A673 (cell line): ENCODE measurements around the gene GPC6. TPM values are rescaled to one million over a fixed set of nuclear protein-coding genes. Genes with fewer than 3 reads are reported as not detected.

Source experiments
- BruUV-seq: library from RNA; stranded (reverse); fragments of 400-500 nt; replicated peaks from 2 replicates; lab custom pipeline; 2021; lab: Mats Ljungman, UMichigan
- CTCF ChIA-PET: fragments of 300-600 bp; sonication (Branson Sonifier 250); formaldehyde crosslinking; loops from one replicate; lab custom pipeline; 2022; ENCODE audit warnings: antibody characterized with exemption; lab: Charles Lee
- POLR2A ChIA-PET: fragments of 300-600 bp; sonication (Branson Sonifier 250); formaldehyde crosslinking; loops from one replicate; lab custom pipeline; 2022; ENCODE audit warnings: antibody characterized with exemption; ENCODE audit not compliant: low non-redundant PET; lab: Charles Lee
- DNase-seq: peaks from one replicate; pipeline ENCODE4 v3.0.0-alpha.2; 2015; ENCODE audit warnings: low spot score
- H3K27ac ChIP-seq: fragments of 200-600 bp; sonication (generic); 2 replicates; pipeline ENCODE4 v1.5.1; 2016; ENCODE audit warnings: mixed run types, low read depth, mild to moderate bottlenecking, mixed read lengths, antibody characterized with exemption, low read length; ENCODE audit not compliant: poor library complexity, severe bottlenecking
- H3K27me3 ChIP-seq: fragments of 200-600 bp; sonication (generic); replicated peaks from 2 replicates; pipeline ENCODE4 v1.6.1; 2017; ENCODE audit warnings: mixed run types, low read depth, mild to moderate bottlenecking, mixed read lengths, antibody characterized with exemption, low read length; ENCODE audit not compliant: insufficient read depth, poor library complexity
- H3K36me3 ChIP-seq: fragments of 200-600 bp; sonication (generic); 2 replicates; pipeline ENCODE4 v1.6.1; 2016; ENCODE audit warnings: mixed run types, mild to moderate bottlenecking, mixed read lengths, antibody characterized with exemption, low read length; ENCODE audit not compliant: insufficient read depth, poor library complexity, severe bottlenecking
- H3K4me1 ChIP-seq: fragments of 200-600 bp; sonication (generic); 2 replicates; pipeline ENCODE4 v1.6.1; 2017; ENCODE audit warnings: mixed run types, mild to moderate bottlenecking, mixed read lengths, antibody characterized with exemption, low read length; ENCODE audit not compliant: insufficient read depth, poor library complexity, severe bottlenecking
- H3K4me3 ChIP-seq: fragments of 200-600 bp; sonication (generic); 2 replicates; pipeline ENCODE4 v1.5.1; 2016; ENCODE audit warnings: low read depth, mixed run types, mild to moderate bottlenecking, mixed read lengths, low read length; ENCODE audit not compliant: poor library complexity, severe bottlenecking
- H3K9me3 ChIP-seq: fragments of 200-600 bp; sonication (generic); 2 replicates; pipeline ENCODE4 v1.6.1; 2016; ENCODE audit warnings: mixed run types, low read depth, mild to moderate bottlenecking, mixed read lengths, antibody characterized with exemption, low read length; ENCODE audit not compliant: poor library complexity, severe bottlenecking
- CTCF ChIP-seq: fragments of 300-800, 200-600 bp; sonication (generic); conservative IDR thresholded peaks from 2 replicates; pipeline ENCODE4 v1.5.1; 2017; ENCODE audit warnings: low read depth, mild to moderate bottlenecking, antibody characterized with exemption, low read length, moderate library complexity, mixed read lengths
- EZH2 ChIP-seq: fragments of 200-600 bp; sonication (generic); IDR thresholded peaks from 2 replicates; pipeline ENCODE4 v1.6.1; 2017; ENCODE audit warnings: borderline replicate concordance, low read depth, mild to moderate bottlenecking, mixed read lengths, antibody characterized with exemption, low read length; ENCODE audit not compliant: poor library complexity, severe bottlenecking
- intact Hi-C: fragments of 100-400 bp; cut with micrococcal nuclease; formaldehyde crosslinking; loops from one replicate; pipeline ENCODE4 v1.10.0; 2022; ENCODE audit not compliant: unreplicated experiment
- total RNA-seq: library from RNA; stranded (reverse); gene quantifications from 2 replicates; pipeline ENCODE4 v1.2.3, GENCODE V29; 2021

The GPC6 gene
- total RNA-seq, 1 experiment from 2014 or later: 23.3 TPM

GRCh38 chr13:93467175-93467574 lies 240.6 kb downstream of the GPC6 start:
- ChIA-PET POLR2A (no interaction called here), CTCF (no interaction called here)
- Histone ChIP-seq H3K4me3 (no peak overlapping the region), H3K4me1 (no peaks in the 10 kb centered on the region), H3K27me3 (no peaks in the 10 kb centered on the region), H3K36me3 (no peaks in the 10 kb centered on the region), H3K27ac (no peak overlapping the region), H3K9me3 (peaks cover 12% of the 10 kb centered on the region)
- intact Hi-C loops: no loop called here
- no peak for TF ChIP-seq CTCF
- no peak for DNase-seq
- BruUV-seq: no TSS peak

GRCh38 chr13:93468433-93468832 lies 241.8 kb downstream of the GPC6 start:
- no TSS peak for BruUV-seq
- no peak for DNase-seq
- Histone ChIP-seq H3K27ac (no peak overlapping the region), H3K36me3 (no peaks in the 10 kb centered on the region), H3K27me3 (no peaks in the 10 kb centered on the region), H3K9me3 (peaks cover 12% of the 10 kb centered on the region), H3K4me3 (no peak overlapping the region), H3K4me1 (no peaks in the 10 kb centered on the region)
- intact Hi-C loops: no loop called here
- TF ChIP-seq EZH2 (no peak), CTCF (no peak)
- ChIA-PET CTCF (no interaction called here), POLR2A (no interaction called here)

GRCh38 chr13:93472296-93472695 lies 245.7 kb downstream of the GPC6 start:
- H3K4me1 ChIP-seq: peaks cover 12% of the 10 kb centered on the region
- H3K27ac ChIP-seq: no peak overlapping the region
- POLR2A ChIA-PET: no interaction called here
- no TSS peak for BruUV-seq
- no peaks in the 10 kb centered on the region for H3K36me3 ChIP-seq
- H3K9me3 ChIP-seq: peaks cover 12% of the 10 kb centered on the region
- CTCF ChIA-PET: no interaction called here
- intact Hi-C loops: no loop called here
- DNase-seq: no peak
- H3K27me3 ChIP-seq: no peaks in the 10 kb centered on the region
- TF ChIP-seq CTCF (no peak), EZH2 (no peak)
- no peak overlapping the region for H3K4me3 ChIP-seq
